K562 (cell line): Measurements from ENCODE around the gene POMGNT2. TPM values are rescaled to one million over a fixed set of nuclear protein-coding genes. Genes with fewer than 3 reads are reported as not detected.

Source experiments
- ATF4 ChIP-seq: fragments of 450-650 bp; formaldehyde crosslinking; IDR thresholded peaks from 2 replicates; pipeline ENCODE4 v1.4.0; 2022; ENCODE audit warnings: mild to moderate bottlenecking, moderate library complexity
- FOXK2 ChIP-seq, 2 experiments: fragments of 450-650 bp; IDR thresholded peaks in 1 of 2; conservative IDR thresholded peaks in 1 of 2; 2 replicates each; pipeline ENCODE4 v1.6.1; 2016; ENCODE audit warnings: low read depth in 2 of 2, mild to moderate bottlenecking in 1 of 2
- KLF10 ChIP-seq: fragments of 250-450 bp; sonication (Bioruptor Pico); IDR thresholded peaks from 2 replicates; pipeline ENCODE4 v1.6.1; 2021; ENCODE audit warnings: matching md5 sums
- MAFG ChIP-seq: fragments of 450-650 bp; conservative IDR thresholded peaks from 2 replicates; pipeline ENCODE4 v1.6.1; 2016; ENCODE audit warnings: missing genetic modification characterization, missing compliant biosample characterization
- MYNN ChIP-seq, 2 experiments: sonication (generic); formaldehyde crosslinking in 1 of 2; IDR thresholded peaks; 2 replicates each; pipeline versions ENCODE4 v1.5.0 to v1.6.1; 2016 to 2020; ENCODE audit warnings: antibody characterized with exemption in 1 of 2, missing genetic modification reagents in 1 of 2
- POLR2AphosphoS2 ChIP-seq: IDR thresholded peaks from 2 replicates; pipeline ENCODE4 v1.6.1; 2012; ENCODE audit warnings: low read length, improper control_type of control experiment
- PTRF ChIP-seq: fragments of 450-650 bp; IDR thresholded peaks from 2 replicates; pipeline ENCODE4 v1.6.1; 2016; ENCODE audit warnings: mild to moderate bottlenecking, missing genetic modification characterization, missing compliant biosample characterization
- RAD51 ChIP-seq: fragments of 450-650 bp; IDR thresholded peaks from 2 replicates; pipeline ENCODE4 v1.7.1; 2016; ENCODE audit warnings: low read depth, mild to moderate bottlenecking, borderline replicate concordance
- RBM39 ChIP-seq: fragments of 200-400 bp; formaldehyde crosslinking; optimal IDR thresholded peaks from 2 replicates; pipeline ENCODE3; 2018; ENCODE audit warnings: low read depth, low read length
- SIN3A ChIP-seq, 2 experiments: fragments of 150-350 bp in 1 of 2; IDR thresholded peaks; 2 replicates each; pipeline ENCODE4 v1.6.1; 2011 to 2016; ENCODE audit warnings: borderline replicate concordance in 2 of 2, low read depth in 2 of 2, low read length in 2 of 2, mild to moderate bottlenecking in 2 of 2, moderate library complexity in 2 of 2; ENCODE audit not compliant: control insufficient read depth in 1 of 2
- SIN3B ChIP-seq: fragments of 450-650 bp; IDR thresholded peaks from 2 replicates; pipeline ENCODE4 v1.6.1; 2017; ENCODE audit warnings: low read depth, mild to moderate bottlenecking, moderate library complexity
- SLC30A9 ChIP-seq: fragments of 250-450 bp; sonication (Bioruptor Pico); IDR thresholded peaks from 2 replicates; pipeline ENCODE4 v1.8.0; 2022; ENCODE audit warnings: mild to moderate bottlenecking, moderate library complexity
- STAG1 ChIP-seq: sonication (generic); formaldehyde crosslinking; IDR thresholded peaks from 2 replicates; pipeline ENCODE4 v1.5.0; 2020; ENCODE audit warnings: missing genetic modification reagents, borderline replicate concordance
- SUPT5H ChIP-seq: fragments of 450-650 bp; IDR thresholded peaks from 2 replicates; pipeline ENCODE4 v1.6.1; 2016
- UBTF ChIP-seq, 2 experiments: IDR thresholded peaks; 2 replicates each; pipeline ENCODE4 v1.6.1; 2012; ENCODE audit warnings: improper control_type of control experiment in 2 of 2, low read depth in 2 of 2, low read length in 2 of 2, borderline replicate concordance in 1 of 2
- XRCC4 ChIP-seq: IDR thresholded peaks from one replicate; pipeline ENCODE4 v1.6.1; 2011; ENCODE audit not compliant: insufficient read depth, insufficient read length; ENCODE audit errors: extremely low read depth
- ZNF134 ChIP-seq: fragments of 250-450 bp; sonication (Bioruptor Pico); conservative IDR thresholded peaks from 2 replicates; pipeline ENCODE4 v1.4.0; 2020
- ZNF174 ChIP-seq: fragments of 250-450 bp; sonication (Bioruptor Pico); IDR thresholded peaks from 2 replicates; pipeline ENCODE4 v1.4.0; 2020; ENCODE audit warnings: mild to moderate bottlenecking
- ZNF507 ChIP-seq: conservative IDR thresholded peaks from 2 replicates; pipeline ENCODE4 v1.6.1; 2017; ENCODE audit warnings: missing genetic modification characterization, missing compliant biosample characterization
- ZSCAN29 ChIP-seq: fragments of 450-650 bp; IDR thresholded peaks from 2 replicates; pipeline ENCODE4 v1.6.1; 2017
- polyA plus RNA-seq, 8 experiments: library from polyadenylated mRNA; depleted of rRNA in 4 of 8; stranded (reverse) in 5 of 8; unstranded in 3 of 8; fragments of >200 nt; fragmentation: Nextera tagmentation in 2 of 8; fragmentation: Illumina TruSeq in 1 of 8; extraction: Ambion mirVana in 2 of 8; extraction: Trizol in 1 of 8; gene quantifications; 2 replicates each; pipeline versions ENCODE4 v1.2.1 to v1.2.3, GENCODE V29; 2011 to 2014; ENCODE audit warnings: inconsistent platforms in 1 of 8, missing spikeins in 1 of 8
- total RNA-seq, 7 experiments: library from RNA; depleted of rRNA in 6 of 7; stranded (reverse); fragments of >200 nt in 6 of 7; fragmentation: Illumina TruSeq in 2 of 7; extraction: Trizol in 2 of 7; gene quantifications; 2 replicates each; pipeline versions ENCODE4 v1.2.1 to v1.2.3, GENCODE V29; 2011 to 2021; ENCODE audit warnings: low replicate concordance in 1 of 7
- TF ChIP-seq, protein P1 (sequence below): IDR thresholded peaks from 2 replicates; pipeline ENCODE4 v1.6.1; 2012; ENCODE audit warnings: low read depth, low read length, improper control_type of control experiment, borderline replicate concordance
- TF ChIP-seq, protein P2 (sequence below): fragments of 450-650 bp; IDR thresholded peaks from 2 replicates; pipeline ENCODE4 v1.7.0; 2016; ENCODE audit warnings: borderline replicate concordance

The POMGNT2 gene
- total and polyA plus RNA-seq, 9 of the 15 experiments (the other 6 are each of a cell fraction or from before 2014, with no cell fraction given) = 0.65 to 14.1 (median 10.3) TPM

DNA sequence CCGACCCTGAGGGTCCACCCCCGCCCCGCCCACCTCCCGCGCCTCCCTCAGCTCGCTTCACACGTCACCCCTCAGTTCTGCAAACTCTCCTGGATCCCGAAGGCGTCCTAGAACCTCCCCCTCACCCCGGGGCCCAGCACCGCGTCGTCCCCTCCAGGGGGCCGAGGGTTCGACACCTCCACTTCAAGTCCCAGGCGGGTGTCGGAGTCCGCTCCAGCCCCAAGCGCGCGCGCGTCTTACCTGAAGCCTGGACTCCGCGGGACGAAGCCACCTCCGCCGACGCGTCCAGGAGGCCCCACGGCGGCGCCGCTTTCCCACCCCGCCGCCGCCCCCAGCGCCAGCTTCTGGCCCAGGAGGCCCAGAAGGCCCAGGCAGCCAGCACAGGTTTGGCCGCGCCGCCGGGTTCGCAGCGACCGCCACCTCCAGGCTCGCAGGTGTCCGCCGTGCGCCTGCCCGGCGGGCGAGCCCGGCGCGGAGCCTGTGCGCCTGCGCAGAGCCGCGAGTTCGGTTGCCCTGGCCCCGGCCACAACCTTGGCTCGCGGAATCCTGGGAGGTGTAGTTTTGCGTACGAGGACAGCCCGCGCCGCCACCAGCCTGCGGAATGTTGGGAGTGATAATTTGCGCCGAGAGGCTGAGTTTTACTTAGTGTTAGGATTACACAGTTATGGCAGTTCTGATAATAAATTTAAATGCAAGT is at the start of gene POMGNT2 (continued):
- TF ChIP-seq, protein P1, sequence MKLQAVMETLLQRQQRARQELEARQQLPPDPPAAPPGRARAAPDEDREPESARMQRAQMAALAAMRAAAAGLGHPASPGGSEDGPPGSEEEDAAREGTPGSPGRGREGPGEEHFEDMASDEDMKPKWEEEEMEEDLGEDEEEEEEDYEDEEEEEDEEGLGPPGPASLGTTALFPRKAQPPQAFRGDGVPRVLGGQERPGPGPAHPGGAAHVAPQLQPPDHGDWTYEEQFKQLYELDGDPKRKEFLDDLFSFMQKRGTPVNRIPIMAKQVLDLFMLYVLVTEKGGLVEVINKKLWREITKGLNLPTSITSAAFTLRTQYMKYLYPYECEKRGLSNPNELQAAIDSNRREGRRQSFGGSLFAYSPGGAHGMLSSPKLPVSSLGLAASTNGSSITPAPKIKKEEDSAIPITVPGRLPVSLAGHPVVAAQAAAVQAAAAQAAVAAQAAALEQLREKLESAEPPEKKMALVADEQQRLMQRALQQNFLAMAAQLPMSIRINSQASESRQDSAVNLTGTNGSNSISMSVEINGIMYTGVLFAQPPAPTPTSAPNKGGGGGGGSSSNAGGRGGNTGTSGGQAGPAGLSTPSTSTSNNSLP = no peak
- TF ChIP-seq RBM39 = no peak
- TF ChIP-seq ZNF174 (CRISPR knock-in tag) = no peak
- no peak for TF ChIP-seq MAFG (tag)
- TF ChIP-seq SLC30A9 (CRISPR knock-in tag) = no peak
- TF ChIP-seq, protein P2, sequence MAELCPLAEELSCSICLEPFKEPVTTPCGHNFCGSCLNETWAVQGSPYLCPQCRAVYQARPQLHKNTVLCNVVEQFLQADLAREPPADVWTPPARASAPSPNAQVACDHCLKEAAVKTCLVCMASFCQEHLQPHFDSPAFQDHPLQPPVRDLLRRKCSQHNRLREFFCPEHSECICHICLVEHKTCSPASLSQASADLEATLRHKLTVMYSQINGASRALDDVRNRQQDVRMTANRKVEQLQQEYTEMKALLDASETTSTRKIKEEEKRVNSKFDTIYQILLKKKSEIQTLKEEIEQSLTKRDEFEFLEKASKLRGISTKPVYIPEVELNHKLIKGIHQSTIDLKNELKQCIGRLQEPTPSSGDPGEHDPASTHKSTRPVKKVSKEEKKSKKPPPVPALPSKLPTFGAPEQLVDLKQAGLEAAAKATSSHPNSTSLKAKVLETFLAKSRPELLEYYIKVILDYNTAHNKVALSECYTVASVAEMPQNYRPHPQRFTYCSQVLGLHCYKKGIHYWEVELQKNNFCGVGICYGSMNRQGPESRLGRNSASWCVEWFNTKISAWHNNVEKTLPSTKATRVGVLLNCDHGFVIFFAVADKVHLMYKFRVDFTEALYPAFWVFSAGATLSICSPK = no peak
- no peak for TF ChIP-seq STAG1 (CRISPR knock-in tag)
- peak; percentile 68 for TF ChIP-seq SIN3B
- no peak for TF ChIP-seq SIN3A (IDR thresholded peaks at IDR 0.05; ENCODE audit: borderline replicate concordance in 2 of 2, control insufficient read depth in 1 of 2, low read depth in 2 of 2, low read length in 2 of 2)
- TF ChIP-seq MYNN (IDR thresholded peaks at IDR 0.05) = no peak
- no peak for TF ChIP-seq MYNN (CRISPR knock-in tag; IDR thresholded peaks at IDR 0.05)
- no peak for TF ChIP-seq XRCC4
- TF ChIP-seq ATF4 (CRISPR knock-in tag) = no peak
- no peak for TF ChIP-seq KLF10 (CRISPR knock-in tag)
- TF ChIP-seq ZNF507 (tag) = no peak
- TF ChIP-seq POLR2AphosphoS2 = no peak
- no peak for TF ChIP-seq RAD51
- no peak for TF ChIP-seq UBTF (IDR thresholded peaks at IDR 0.05; ENCODE audit: borderline replicate concordance in 1 of 2, low read depth in 2 of 2, low read length in 2 of 2)
- TF ChIP-seq PTRF = no peak
- TF ChIP-seq ZNF134 (CRISPR knock-in tag) = no peak
- no peak for TF ChIP-seq ZSCAN29
- TF ChIP-seq SUPT5H = no peak
- no peak for TF ChIP-seq FOXK2 (conservative IDR thresholded peaks at IDR 0.05 in 1 of 2, IDR thresholded peaks at IDR 0.05 in 1 of 2; ENCODE audit: low read depth in 2 of 2)
